ENCODE data around the gene TBX1.

GRCh38 chr22:19802001-19802893, 41.7 kb downstream of the TBX1 start:
- TF ChIP-seq CTCF (IDR thresholded peaks at IDR 0.05) = no peak
- TF ChIP-seq ZFX (IDR thresholded peaks at IDR 0.05; ENCODE audit: borderline replicate concordance) = no peak

All from 22Rv1 (cell line).